Right hindlimb (tissue), 1 donor: ENCODE measurements around the gene VPS18.

Source experiments
- DNase-seq: peaks from one replicate; pipeline ENCODE4 v3.0.0-alpha.2; 2018

VPS18 gene

GRCh38 chr15:40869686-40870085 lies 24.6 kb upstream of the VPS18 start:
- no peak for DNase-seq

DNA sequence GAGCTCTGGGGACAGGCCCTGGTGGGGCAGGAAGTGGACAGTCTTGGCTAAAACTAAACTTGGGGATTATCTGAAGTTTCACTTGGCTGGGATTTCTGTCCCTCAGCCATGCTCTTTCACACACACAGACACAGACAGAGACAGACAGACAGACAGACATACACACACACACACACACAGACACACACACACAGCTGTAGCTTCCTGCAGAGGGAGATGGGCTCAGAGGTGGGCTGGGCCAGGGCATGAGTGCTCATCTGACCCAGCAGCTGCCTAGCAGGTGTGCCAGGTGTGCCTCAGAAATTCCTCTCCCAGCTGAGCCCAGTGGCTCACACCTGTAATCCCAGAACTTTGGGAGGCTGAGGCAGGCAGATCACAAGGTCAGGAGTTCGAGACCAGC lies 23.5 kb upstream of the VPS18 start:
- DNase-seq, result no peak

DNA sequence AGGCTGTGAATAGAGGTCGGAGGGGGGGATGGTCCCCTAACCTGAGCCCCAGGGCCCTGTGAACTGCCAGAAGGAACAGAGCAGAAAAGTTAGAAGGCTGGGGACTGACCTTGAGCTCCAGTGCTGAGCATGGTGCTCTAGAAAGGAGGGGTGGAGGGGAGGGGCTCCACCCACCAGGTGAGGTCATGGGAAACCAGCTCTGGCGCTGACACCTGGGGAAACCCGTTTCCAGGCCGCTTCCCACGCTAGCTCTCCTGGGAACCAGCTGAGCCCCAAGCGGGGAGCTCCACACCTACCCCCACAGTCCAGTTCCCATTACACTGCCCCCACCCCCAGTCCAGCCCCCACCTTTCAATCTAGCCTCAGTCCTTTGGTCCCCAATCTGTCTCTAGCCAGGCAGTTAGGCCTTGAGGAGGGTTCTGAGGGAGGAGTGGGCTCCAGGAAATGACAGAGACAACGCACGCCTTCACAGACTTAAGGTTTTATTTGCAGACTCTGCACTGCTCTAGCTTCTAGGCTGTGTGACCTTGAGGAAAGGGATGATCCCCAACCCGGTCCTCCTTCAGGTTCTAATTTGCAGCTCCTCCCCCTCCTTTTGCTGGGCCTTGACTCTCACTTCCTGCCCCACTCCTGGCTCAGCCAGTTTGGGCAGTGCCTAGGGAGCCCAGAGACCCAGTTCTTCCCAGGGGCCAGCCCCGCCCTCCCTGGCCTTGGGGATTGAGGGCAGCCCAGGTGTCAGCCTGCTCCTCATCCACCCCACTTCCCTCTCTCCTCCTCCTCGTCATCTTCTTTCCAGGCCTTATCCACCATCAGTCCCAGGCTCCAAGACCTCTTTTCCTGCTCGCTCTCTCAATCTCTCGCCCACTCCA lies 22.3 kb upstream of the VPS18 start:
- no peak for DNase-seq

- no peak for DNase-seq
Measured at GRCh38 chr15:40872791-40873693, 21.2 kb upstream of the VPS18 start.

DNA sequence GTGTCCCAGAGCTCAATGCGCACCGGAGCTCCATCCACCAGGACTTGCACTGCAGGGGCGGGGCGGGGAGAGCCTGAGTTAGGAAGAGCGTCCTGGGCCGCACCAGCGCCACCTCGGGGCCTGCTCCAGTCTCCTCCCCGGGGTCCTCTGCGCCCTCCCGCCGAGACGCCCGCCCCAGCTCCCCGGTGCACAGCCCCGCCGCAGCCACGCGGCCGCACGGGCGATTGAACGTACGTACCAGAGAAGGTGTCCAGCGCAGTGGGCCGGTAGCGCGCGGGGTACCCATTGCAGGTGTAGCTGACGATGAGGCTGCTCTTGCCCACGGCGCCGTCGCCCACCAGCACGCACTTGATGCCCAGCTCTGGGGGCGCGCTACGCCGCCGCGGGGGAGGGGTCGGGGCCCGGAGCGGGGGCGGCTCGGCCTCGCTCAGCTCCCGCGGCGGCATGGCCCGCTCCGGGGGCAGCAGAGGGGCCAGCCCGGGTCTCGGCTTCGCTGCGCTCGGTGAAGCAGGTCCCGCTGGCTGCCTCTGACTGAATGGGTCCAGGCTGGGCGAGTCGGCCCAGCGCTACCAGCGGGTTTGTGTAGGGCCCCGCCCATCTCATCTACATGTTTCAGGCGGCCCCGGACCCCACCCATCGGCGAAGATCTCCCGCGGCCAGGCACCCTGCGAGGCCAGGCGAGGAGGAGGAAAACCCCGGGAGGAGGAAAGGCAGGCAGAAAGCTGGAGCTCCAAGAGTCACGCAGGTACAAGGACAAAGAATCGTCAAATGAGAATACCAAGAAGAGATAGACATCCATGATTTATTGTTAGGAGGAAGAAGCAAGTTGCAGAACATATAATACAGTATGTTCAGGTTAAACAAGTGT lies 20.3 kb upstream of the VPS18 start, which contains the start of gene RHOV:
Gene RHOV (minus strand): TSS at position 541 of the 868 bp plus-strand sequence. CDS start 95 bp downstream, at position 446.
- peak; percentile 39 for DNase-seq

GRCh38 chr15:40875991-40876730 lies 18.1 kb upstream of the VPS18 start:
- DNase-seq, result no peak

DNA sequence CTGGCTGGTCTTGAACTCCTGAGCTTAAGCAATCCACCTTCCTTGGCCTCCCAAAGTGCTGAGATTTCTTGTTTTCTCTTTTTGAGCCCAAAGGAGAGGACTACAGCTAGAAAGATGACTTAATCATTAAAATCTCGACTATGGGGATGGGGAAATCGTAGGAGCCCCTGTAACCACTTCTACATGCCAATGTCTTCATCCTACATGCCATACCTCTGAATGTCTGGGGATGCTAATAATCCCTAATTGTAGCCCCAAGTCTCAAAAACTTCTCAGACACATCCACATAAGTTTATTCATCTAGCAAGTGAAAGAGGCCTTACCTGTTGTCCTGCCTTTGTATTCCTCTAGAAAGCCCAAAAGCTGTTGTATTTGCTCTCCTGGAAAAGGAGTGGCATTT lies 16.6 kb upstream of the VPS18 start:
- no peak for DNase-seq

- no peak for DNase-seq
Measured at GRCh38 chr15:40878785-40879184, 15.5 kb upstream of the VPS18 start.

DNA sequence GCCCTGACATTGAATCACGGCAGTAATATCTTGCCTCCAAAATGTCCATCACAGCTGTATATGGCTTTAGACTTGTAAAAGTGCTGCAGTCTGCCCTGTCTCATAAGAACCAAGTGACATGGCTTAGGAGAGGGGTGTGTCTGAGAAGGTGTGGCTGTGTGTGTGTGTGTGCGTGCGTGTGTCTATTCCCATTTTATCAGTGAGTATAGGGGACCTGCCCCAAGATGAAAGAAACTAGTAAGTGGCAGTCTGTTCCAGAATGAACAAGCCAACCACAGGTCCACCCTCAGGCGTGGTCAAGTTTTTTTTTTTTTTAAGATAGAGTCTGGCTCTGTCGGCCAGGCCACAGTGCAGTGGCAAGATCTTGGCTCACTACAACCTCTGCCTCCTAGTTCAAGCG lies 14.6 kb upstream of the VPS18 start:
- no peak for DNase-seq

DNA sequence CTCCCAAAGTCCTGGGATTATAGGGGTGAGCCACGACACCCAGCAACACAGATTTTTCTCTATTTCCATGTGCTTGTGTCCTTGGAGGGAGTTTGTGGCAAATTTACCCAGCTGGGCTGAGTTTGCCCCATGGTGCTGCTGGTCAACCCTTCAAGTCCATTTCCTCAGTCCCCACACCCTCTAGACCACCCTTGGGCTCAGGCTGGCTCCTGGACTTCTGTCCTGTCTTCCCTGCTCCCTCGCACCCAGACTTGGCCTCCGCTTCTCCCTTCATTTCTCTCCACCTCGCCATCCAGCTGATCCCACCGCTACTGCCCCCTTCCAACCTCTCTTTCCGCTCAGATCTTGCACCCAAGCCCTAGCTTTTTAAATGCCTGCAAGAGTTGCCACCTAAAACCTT lies 12.9 kb upstream of the VPS18 start:
- no peak for DNase-seq

DNA sequence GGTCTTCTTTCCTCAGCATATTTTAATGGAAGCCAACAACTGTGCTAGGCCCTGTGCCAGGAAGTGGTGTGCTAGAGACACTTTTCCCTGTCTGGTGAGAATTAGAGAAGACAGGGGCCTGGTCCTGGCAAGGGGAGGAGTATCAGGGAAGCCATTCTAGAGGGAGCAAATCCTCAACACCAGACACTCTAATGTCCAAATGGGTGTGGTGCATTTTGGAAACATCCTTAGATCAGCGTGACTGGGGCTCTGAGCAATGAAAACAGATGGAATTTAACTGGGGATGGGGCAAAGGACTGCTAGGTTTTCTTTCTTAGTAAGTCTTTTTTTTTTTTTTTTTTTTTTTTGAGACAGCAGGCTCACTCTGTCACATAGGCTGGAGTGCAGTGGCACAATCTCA lies 7.7 kb upstream of the VPS18 start:
- no peak for DNase-seq

DNA sequence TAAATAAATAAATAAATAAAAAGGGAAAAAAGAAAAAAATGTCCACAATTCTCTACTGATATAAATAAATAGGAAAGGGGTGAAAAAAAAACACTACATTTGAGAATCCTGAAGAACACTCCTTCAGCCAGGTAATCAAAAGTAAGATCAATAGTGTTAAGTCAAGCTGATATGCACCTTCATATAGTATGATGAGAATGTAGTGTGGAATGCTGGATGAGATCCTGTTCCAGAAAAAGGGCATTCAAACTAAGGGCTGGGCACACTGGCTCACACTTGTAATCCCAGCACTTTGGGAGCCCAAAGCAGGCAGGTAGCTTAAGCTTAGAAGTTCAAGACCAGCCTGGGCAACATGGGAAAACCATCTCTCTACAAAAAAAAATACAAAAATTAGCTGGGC lies 5.1 kb upstream of the VPS18 start:
- DNase-seq, result no peak

GRCh38 chr15:40891138-40891537 lies 3.1 kb upstream of the VPS18 start:
- DNase-seq, result no peak

- no peak for DNase-seq
Measured at GRCh38 chr15:40891810-40892446, 2.3 kb upstream of the VPS18 start.

GRCh38 chr15:40892447-40893012 lies 1.7 kb upstream of the VPS18 start:
- DNase-seq, result no peak

GRCh38 chr15:40893019-40893670 lies 1.1 kb upstream of the VPS18 start:
- DNase-seq, result no peak

GRCh38 chr15:40894681-40895448 lies 615 bp downstream of the VPS18 start:
- DNase-seq, result no peak

DNA sequence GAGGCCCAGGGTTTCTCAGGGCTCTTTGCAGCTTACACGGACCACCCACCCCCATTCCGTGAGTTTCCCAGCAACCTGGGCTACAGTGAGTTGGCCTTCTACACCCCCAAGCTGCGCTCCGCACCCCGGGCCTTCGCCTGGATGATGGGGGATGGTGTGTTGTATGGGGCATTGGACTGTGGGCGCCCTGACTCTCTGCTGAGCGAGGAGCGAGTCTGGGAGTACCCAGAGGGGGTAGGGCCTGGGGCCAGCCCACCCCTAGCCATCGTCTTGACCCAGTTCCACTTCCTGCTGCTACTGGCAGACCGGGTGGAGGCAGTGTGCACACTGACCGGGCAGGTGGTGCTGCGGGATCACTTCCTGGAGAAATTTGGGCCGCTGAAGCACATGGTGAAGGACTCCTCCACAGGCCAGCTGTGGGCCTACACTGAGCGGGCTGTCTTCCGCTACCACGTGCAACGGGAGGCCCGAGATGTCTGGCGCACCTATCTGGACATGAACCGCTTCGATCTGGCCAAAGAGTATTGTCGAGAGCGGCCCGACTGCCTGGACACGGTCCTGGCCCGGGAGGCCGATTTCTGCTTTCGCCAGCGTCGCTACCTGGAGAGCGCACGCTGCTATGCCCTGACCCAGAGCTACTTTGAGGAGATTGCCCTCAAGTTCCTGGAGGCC lies 5.4 kb downstream of the VPS18 start:
- no peak for DNase-seq
